ENCODE results near the gene SERINC5.

DNA sequence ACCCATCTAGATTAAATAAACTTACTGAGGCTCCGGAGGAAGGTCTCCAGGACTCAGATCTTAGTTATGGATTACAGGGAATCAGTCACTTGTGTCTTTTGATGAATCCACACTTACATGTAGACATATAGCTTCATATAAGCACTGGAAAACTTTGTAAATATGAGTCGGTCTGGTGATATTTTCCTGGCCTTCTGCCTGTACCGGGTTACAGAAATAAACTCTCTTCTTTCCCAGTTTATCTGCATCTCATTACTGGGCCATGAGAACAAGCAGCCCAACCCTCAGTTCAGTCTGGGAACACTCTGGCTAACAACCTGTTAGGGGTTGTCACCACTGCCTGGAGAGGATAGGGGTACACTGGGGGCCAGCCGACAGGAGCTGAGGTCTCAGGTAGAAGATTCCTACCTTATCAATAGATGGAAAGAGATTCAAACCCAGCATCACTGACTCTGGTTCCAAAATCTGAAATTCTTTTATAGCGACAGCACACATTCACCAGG, 161.6 kb downstream of the SERINC5 start:
- TF ChIP-seq EZH2phosphoT487 (IDR thresholded peaks at IDR 0.05; ENCODE audit: insufficient read depth, low read depth) (no peak), EZH2 (IDR thresholded peaks at IDR 0.05; ENCODE audit: insufficient read depth, poor library complexity, severe bottlenecking) (no peak)
